Endothelial cell of umbilical vein (primary cell): ENCODE results near the gene P3H2. TPM values are rescaled to one million over a fixed set of nuclear protein-coding genes. Genes with fewer than 3 reads are reported as not detected.

Experiments used
- BruUV-seq: library from RNA; stranded (reverse); fragments of 400-500 nt; replicated peaks from 2 replicates; lab custom pipeline; 2021; lab: Mats Ljungman, UMichigan
- CTCF ChIA-PET: fragments of 300-600, 350-600 bp; sonication (Branson Sonifier 250); formaldehyde crosslinking; loops from one replicate; lab custom pipeline; 2021; ENCODE audit warnings: antibody characterized with exemption, inconsistent platforms; lab: Charles Lee
- POLR2A ChIA-PET: fragments of 300-600, 350-600 bp; sonication (Branson Sonifier 250); formaldehyde crosslinking; loops from one replicate; lab custom pipeline; 2021; ENCODE audit warnings: antibody characterized with exemption, inconsistent platforms; lab: Charles Lee
- DNase-seq: peaks from one replicate; pipeline ENCODE4 v3.0.0-alpha.2; 2011; ENCODE audit warnings: low read depth, low spot score
- FAIRE-seq: peaks from 2 replicates; lab custom pipeline; 2011; peaks lifted over from hg19 to GRCh38; lab: Jason Lieb, UNC
- H2AFZ ChIP-seq: 2 replicates; pipeline ENCODE4 v1.6.0; 2012; ENCODE audit warnings: low read depth, low read length, control low read depth, inconsistent platforms
- H3K27ac ChIP-seq: 2 replicates; pipeline ENCODE4 v1.5.1; 2011; ENCODE audit warnings: low read depth, mild to moderate bottlenecking, control low read depth, low read length, moderate library complexity; ENCODE audit not compliant: insufficient read depth
- H3K27me3 ChIP-seq, 2 experiments: 2 replicates each; pipeline versions ENCODE4 v1.6.0 to v1.6.1; 2011; ENCODE audit warnings: low read length in 2 of 2, mixed read lengths in 1 of 2; ENCODE audit not compliant: control insufficient read depth in 2 of 2, insufficient read depth in 2 of 2
- H3K36me3 ChIP-seq, 2 experiments: 2 replicates in 1 of 2; 3 replicates in 1 of 2; pipeline ENCODE4 v1.5.1; 2011; ENCODE audit warnings: low read length in 2 of 2, mild to moderate bottlenecking in 1 of 2, moderate library complexity in 1 of 2; ENCODE audit not compliant: control insufficient read depth in 2 of 2, insufficient read depth in 2 of 2; ENCODE audit errors: extremely low read depth in 1 of 2
- H3K4me1 ChIP-seq: 3 replicates; pipeline ENCODE4 v1.5.1; 2011; ENCODE audit warnings: mild to moderate bottlenecking, low read length; ENCODE audit not compliant: control insufficient read depth, insufficient read depth; ENCODE audit errors: extremely low read depth
- H3K4me2 ChIP-seq: 2 replicates; pipeline ENCODE4 v1.6.1; 2011; ENCODE audit warnings: low read length, control low read depth, mixed read lengths; ENCODE audit not compliant: insufficient read depth
- H3K4me3 ChIP-seq, 3 experiments: fragments of 200-600 bp in 1 of 3; sonication (generic), shearing (Covaris generic) in 1 of 3; replicated peaks in 1 of 3; 2 replicates each; pipeline ENCODE4 v1.5.1; 2011 to 2016; ENCODE audit warnings: control low read depth in 3 of 3, low read length in 3 of 3, mild to moderate bottlenecking in 2 of 3, inconsistent platforms in 1 of 3, low read depth in 1 of 3, moderate library complexity in 1 of 3; ENCODE audit not compliant: insufficient read depth in 1 of 3
- H3K79me2 ChIP-seq: 2 replicates; pipeline ENCODE4 v1.6.0; 2012; ENCODE audit warnings: low read length, inconsistent platforms; ENCODE audit not compliant: control insufficient read depth, insufficient read depth
- H3K9ac ChIP-seq: replicated peaks from 2 replicates; pipeline ENCODE3; 2011; ENCODE audit warnings: low read length, control low read depth; ENCODE audit not compliant: insufficient read depth; ENCODE audit errors: extremely low read depth
- H3K9me1 ChIP-seq: replicated peaks from 3 replicates; pipeline ENCODE4 v1.6.0; 2011; ENCODE audit warnings: mild to moderate bottlenecking, low read length; ENCODE audit not compliant: control insufficient read depth, insufficient read depth; ENCODE audit errors: extremely low read depth
- H3K9me3 ChIP-seq: replicated peaks from 2 replicates; pipeline ENCODE4 v1.5.1; 2012; ENCODE audit warnings: low read length, inconsistent platforms; ENCODE audit not compliant: control insufficient read depth, insufficient read depth
- H4K20me1 ChIP-seq: replicated peaks from 2 replicates; pipeline ENCODE3; 2011; ENCODE audit warnings: mild to moderate bottlenecking, low read length; ENCODE audit not compliant: control insufficient read depth, insufficient read depth; ENCODE audit errors: extremely low read depth
- CTCF ChIP-seq, 2 donors: IDR thresholded peaks; 1 replicate in 1 of 2; 2 replicates in 1 of 2; pipeline ENCODE4 v1.5.1; 2011; ENCODE audit warnings: low read length in 2 of 2, mild to moderate bottlenecking in 2 of 2, moderate library complexity in 2 of 2, control low read depth in 1 of 2, inconsistent platforms in 1 of 2, low read depth in 1 of 2; ENCODE audit not compliant: insufficient read depth in 1 of 2; ENCODE audit errors: extremely low read depth in 1 of 2
- EZH2 ChIP-seq: IDR thresholded peaks from 2 replicates; pipeline ENCODE4 v1.6.1; 2012; ENCODE audit warnings: borderline replicate concordance, low read depth, mild to moderate bottlenecking, moderate library complexity, low read length, inconsistent platforms; ENCODE audit not compliant: severe bottlenecking
- FOS ChIP-seq: IDR thresholded peaks from 2 replicates; pipeline ENCODE4 v1.6.1; 2011; ENCODE audit warnings: mild to moderate bottlenecking, low read length, moderate library complexity, borderline replicate concordance; ENCODE audit not compliant: insufficient read depth
- GATA2 ChIP-seq: IDR thresholded peaks from 2 replicates; pipeline ENCODE4 v1.7.0; 2011; ENCODE audit warnings: low read depth, mild to moderate bottlenecking, moderate library complexity, mixed read lengths, low read length; ENCODE audit not compliant: insufficient read length, insufficient read depth
- JUN ChIP-seq: IDR thresholded peaks from 2 replicates; pipeline ENCODE4 v1.6.1; 2011; ENCODE audit warnings: borderline replicate concordance, low read depth; ENCODE audit not compliant: insufficient read length, insufficient read depth
- MAX ChIP-seq: IDR thresholded peaks from 2 replicates; pipeline ENCODE4 v1.6.1; 2011; ENCODE audit not compliant: insufficient read depth, insufficient read length
- MYC ChIP-seq: IDR thresholded peaks from one replicate; pipeline ENCODE4 v1.6.1; 2011; ENCODE audit warnings: mild to moderate bottlenecking, low read depth, low read length
- POLR2A ChIP-seq: IDR thresholded peaks from 2 replicates; pipeline ENCODE4 v1.6.1; 2012; ENCODE audit warnings: low read depth, mild to moderate bottlenecking, control low read depth, low read length
- POLR2AphosphoS5 ChIP-seq: IDR thresholded peaks from 2 replicates; pipeline ENCODE4 v1.6.1; 2012; ENCODE audit warnings: low read depth, mild to moderate bottlenecking, control low read depth, low read length, moderate library complexity; ENCODE audit not compliant: insufficient read depth
- dilution Hi-C: fragments of 300-500 bp; cut with MboI; formaldehyde crosslinking; loops from one replicate; pipeline ENCODE4 v1.15.0; 2019; ENCODE audit warnings: low sequenced_read_pairs; ENCODE audit not compliant: extremely low pct_ligation_motif_present
- intact Hi-C: fragments of 100-400 bp; cut with micrococcal nuclease; formaldehyde crosslinking; loops from one replicate; pipeline ENCODE4 v1.10.0; 2022
- polyA plus RNA-seq, 4 experiments: library from polyadenylated mRNA; depleted of rRNA in 3 of 4; stranded (reverse) in 3 of 4; unstranded in 1 of 4; fragments of >200 nt; gene quantifications; 2 replicates each; pipeline versions ENCODE4 v1.2.1 to v1.2.3, GENCODE V29; 2011 to 2012; ENCODE audit warnings: missing spikeins in 1 of 4
- total RNA-seq: library from RNA; stranded (reverse); gene quantifications from 2 replicates; pipeline ENCODE4 v1.2.3, GENCODE V29; 2021

P3H2 gene
- total and polyA plus RNA-seq, 2 donors (not counting 3 experiments of a cell fraction or from before 2014, with no cell fraction given): 6.6 to 6.8 TPM

GRCh38 chr3:190003068-190003467, 117.6 kb downstream of the P3H2 start:
- ChIA-PET POLR2A (no interaction called here), CTCF (interaction anchor here (1.0 to 2.0 kb wide), 3 partner anchors 9 to 118 kb away, joined by 3 to 6 read pairs (median 5); partner anchors contain the start of gene P3H2)
- DNase-seq (peak; percentile 46), FAIRE-seq (no peak)
- no peaks in the 10 kb centered on the region for H3K36me3 ChIP-seq
- dilution Hi-C loops: no loop called here
- peak overlapping the region; percentile 56 for H3K4me2 ChIP-seq
- peak overlapping the region; percentile 23 for H2AFZ ChIP-seq
- H3K79me2 ChIP-seq: no peaks in the 10 kb centered on the region
- peak overlapping the region; percentile 46 for H3K9ac ChIP-seq
- TF ChIP-seq CTCF (IDR thresholded peaks at IDR 0.05; ENCODE audit: extremely low read depth in 1 of 2, insufficient read depth in 1 of 2, low read depth in 1 of 2, low read length in 2 of 2) (no peak), FOS (no peak), MAX (no peak), GATA2 (no peak), MYC (no peak), EZH2 (no peak), JUN (no peak), POLR2A (no peak), POLR2AphosphoS5 (no peak)
- H3K27me3 ChIP-seq: no peaks in the 10 kb centered on the region
- H3K4me3 ChIP-seq: no peak overlapping the region
- peak overlapping the region; percentile 82 for H3K27ac ChIP-seq
- no peaks in the 10 kb centered on the region for H3K9me1 ChIP-seq
- BruUV-seq: TSS peak; percentile 98
- intact Hi-C loops: loop anchor here (1.0 to 5.0 kb wide), 4 partner anchors 9 to 316 kb away; no protein-coding TSS in a partner anchor
- H3K9me3 ChIP-seq: no peaks in the 10 kb centered on the region
- H4K20me1 ChIP-seq: no peaks in the 10 kb centered on the region
- H3K4me1 ChIP-seq: peaks cover 22% of the 10 kb centered on the region
